HG02588 (cell line): ENCODE data around the gene VASN.
"Not testable (repeated sequence)": the region's sequence is repeated elsewhere in the genome, so short reads cannot be mapped to it uniquely, and the experiment has no call there.

ENCODE experiments used
- ATAC-seq: cut with Tn5 transposase; IDR thresholded peaks from one replicate; pipeline ENCODE4 v1.9.1; 2021; ENCODE audit warnings: mild to moderate bottlenecking, moderate library complexity; ENCODE audit not compliant: unreplicated experiment

Gene VASN

GRCh38 chr16:4371357-4372000, at the start of gene VASN:
Gene VASN (plus strand): TSS chr16:4371848. CDS start chr16:4380878, 9,030 bp downstream.
- ATAC-seq = no peak

GRCh38 chr16:4322121-4323052, 49.3 kb upstream of the VASN start:
- ATAC-seq = no peak

GRCh38 chr16:4323071-4323844, 48.4 kb upstream of the VASN start:
- no peak for ATAC-seq

- no peak for ATAC-seq
Measured at GRCh38 chr16:4323845-4324488, 47.7 kb upstream of the VASN start.

- ATAC-seq = no peak
Measured at GRCh38 chr16:4324492-4325252, 47.0 kb upstream of the VASN start.

GRCh38 chr16:4325253-4325758, 46.3 kb upstream of the VASN start:
- ATAC-seq = no peak

- ATAC-seq = no peak
Measured at GRCh38 chr16:4327386-4328045, 44.1 kb upstream of the VASN start.

- no peak for ATAC-seq
Measured at GRCh38 chr16:4328046-4328781, 43.4 kb upstream of the VASN start.

GRCh38 chr16:4328782-4329775, 42.6 kb upstream of the VASN start:
- no peak for ATAC-seq

GRCh38 chr16:4330277-4330874, 41.3 kb upstream of the VASN start:
- ATAC-seq = no peak

- ATAC-seq = no peak
Measured at GRCh38 chr16:4332083-4332482, 39.6 kb upstream of the VASN start.

- no peak for ATAC-seq
Measured at GRCh38 chr16:4332623-4333307, 38.9 kb upstream of the VASN start.

GRCh38 chr16:4333308-4333638, 38.4 kb upstream of the VASN start:
- no peak for ATAC-seq

GRCh38 chr16:4333714-4334113, 37.9 kb upstream of the VASN start:
- ATAC-seq = not testable (repeated sequence)

GRCh38 chr16:4334724-4335495, 36.7 kb upstream of the VASN start:
- ATAC-seq = no peak
